Activated CD8-positive, alpha-beta T cell treated with anti-CD3 and anti-CD28 coated beads for 36 hours (primary cell): ENCODE results near the gene RPL27A. TPM values are rescaled to one million over a fixed set of nuclear protein-coding genes. Genes with fewer than 3 reads are reported as not detected.

Experiments
- ATAC-seq: fragments of 200-7000 bp; cut with Tn5 transposase; one replicate; pipeline ENCODE4 v1.10.0; 2021; ENCODE audit warnings: mild to moderate bottlenecking, moderate library complexity
- CTCF ChIA-PET: fragments of 350-600 bp; sonication (Branson Sonifier 250); formaldehyde crosslinking; loops from one replicate; lab custom pipeline; 2021; ENCODE audit warnings: antibody characterized with exemption; lab: Charles Lee
- POLR2A ChIA-PET: fragments of 350-600 bp; sonication (Branson Sonifier 250); formaldehyde crosslinking; loops from one replicate; lab custom pipeline; 2021; ENCODE audit warnings: antibody characterized with exemption; lab: Charles Lee
- DNase-seq: peaks from one replicate; pipeline ENCODE4 v3.0.0-alpha.2; 2020
- H3K27ac Mint-ChIP-seq: one replicate; pipeline ENCODE4 v1.8.0; 2021; ENCODE audit warnings: mild to moderate bottlenecking, mixed read lengths
- H3K27me3 Mint-ChIP-seq: one replicate; pipeline ENCODE4 v1.8.0; 2021; ENCODE audit warnings: mixed read lengths
- H3K36me3 Mint-ChIP-seq: one replicate; pipeline ENCODE4 v1.8.0; 2021; ENCODE audit warnings: low read depth, mixed read lengths
- H3K4me1 Mint-ChIP-seq: one replicate; pipeline ENCODE4 v1.8.0; 2021; ENCODE audit warnings: low read depth, mixed read lengths
- H3K4me3 Mint-ChIP-seq: one replicate; pipeline ENCODE4 v1.8.0; 2021; ENCODE audit warnings: mild to moderate bottlenecking, moderate library complexity, mixed read lengths
- H3K9me3 Mint-ChIP-seq: one replicate; pipeline ENCODE4 v1.8.0; 2021; ENCODE audit warnings: mixed read lengths
- intact Hi-C: fragments of 100-400 bp; cut with micrococcal nuclease; formaldehyde crosslinking; loops from one replicate; pipeline ENCODE4 v1.10.0; 2022
- total RNA-seq, 2 experiments: library from RNA; stranded (reverse); gene quantifications; one replicate each; pipeline ENCODE4 v1.2.3, GENCODE V29; 2021
- TF ChIP-seq, protein P1 (sequence below): fragments of 200-600 bp; IDR thresholded peaks from one replicate; pipeline ENCODE4 v1.8.0; 2022; ENCODE audit warnings: antibody characterized with exemption, mild to moderate bottlenecking

Gene RPL27A
- total RNA-seq, 2 experiments from 2014 or later: 959 to 987 TPM

DNA sequence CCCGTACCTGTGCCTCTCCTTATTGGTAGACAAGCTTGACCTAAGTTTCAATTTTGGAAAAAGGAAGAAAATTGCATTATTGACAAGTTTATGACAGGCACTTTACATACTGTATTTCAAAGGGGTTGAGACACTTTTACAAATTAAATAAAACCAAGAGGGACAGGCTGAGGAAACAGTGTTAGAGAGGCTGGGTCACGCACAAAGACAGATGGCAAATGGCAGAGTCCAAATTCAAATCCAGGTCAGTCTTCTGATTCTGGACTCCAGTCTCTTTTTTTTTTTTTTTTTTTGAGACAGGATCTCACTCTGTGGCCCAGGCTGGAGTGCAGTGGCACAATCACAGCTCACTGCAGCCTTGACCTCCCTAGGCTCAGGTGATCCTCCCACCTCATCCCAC is 10.2 kb upstream of the RPL27A start:
- TF ChIP-seq, protein P1, sequence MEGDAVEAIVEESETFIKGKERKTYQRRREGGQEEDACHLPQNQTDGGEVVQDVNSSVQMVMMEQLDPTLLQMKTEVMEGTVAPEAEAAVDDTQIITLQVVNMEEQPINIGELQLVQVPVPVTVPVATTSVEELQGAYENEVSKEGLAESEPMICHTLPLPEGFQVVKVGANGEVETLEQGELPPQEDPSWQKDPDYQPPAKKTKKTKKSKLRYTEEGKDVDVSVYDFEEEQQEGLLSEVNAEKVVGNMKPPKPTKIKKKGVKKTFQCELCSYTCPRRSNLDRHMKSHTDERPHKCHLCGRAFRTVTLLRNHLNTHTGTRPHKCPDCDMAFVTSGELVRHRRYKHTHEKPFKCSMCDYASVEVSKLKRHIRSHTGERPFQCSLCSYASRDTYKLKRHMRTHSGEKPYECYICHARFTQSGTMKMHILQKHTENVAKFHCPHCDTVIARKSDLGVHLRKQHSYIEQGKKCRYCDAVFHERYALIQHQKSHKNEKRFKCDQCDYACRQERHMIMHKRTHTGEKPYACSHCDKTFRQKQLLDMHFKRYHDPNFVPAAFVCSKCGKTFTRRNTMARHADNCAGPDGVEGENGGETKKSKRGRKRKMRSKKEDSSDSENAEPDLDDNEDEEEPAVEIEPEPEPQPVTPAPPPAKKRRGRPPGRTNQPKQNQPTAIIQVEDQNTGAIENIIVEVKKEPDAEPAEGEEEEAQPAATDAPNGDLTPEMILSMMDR: no peak
- DNase-seq (no peak), ATAC-seq (no peak)
- intact Hi-C loops: no loop called here
- ChIA-PET CTCF (no interaction called here), POLR2A (interaction anchor here (2.0 kb wide), 1 partner anchor 10 kb away, joined by 7 read pairs; the partner anchor contains the start of genes RPL27A and TRIM66)
- no peaks in the 10 kb centered on the region for H3K9me3 Mint-ChIP-seq
- no peak overlapping the region for H3K27ac Mint-ChIP-seq
- peaks cover 41% of the 10 kb centered on the region for H3K36me3 Mint-ChIP-seq
- no peaks in the 10 kb centered on the region for H3K27me3 Mint-ChIP-seq
- no peak overlapping the region for H3K4me3 Mint-ChIP-seq
- no peaks in the 10 kb centered on the region for H3K4me1 Mint-ChIP-seq

DNA sequence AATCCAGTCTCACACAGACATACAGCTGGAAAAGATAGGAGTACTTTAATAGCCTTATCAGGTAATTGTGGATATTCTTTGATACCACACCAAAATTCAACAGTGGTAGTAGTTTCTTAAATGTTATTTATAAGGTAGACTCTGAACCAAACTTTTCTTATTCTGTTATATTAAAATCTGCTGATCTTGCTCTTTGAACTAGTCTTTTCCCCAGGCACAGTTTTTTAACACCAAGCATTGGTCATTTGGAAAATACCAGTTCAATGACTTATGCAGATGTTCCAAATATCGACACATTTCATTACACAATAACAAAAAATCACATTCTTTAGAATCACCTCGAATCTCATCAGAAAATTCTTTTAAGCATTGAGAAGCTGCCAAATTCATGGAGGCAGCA is 7.7 kb upstream of the RPL27A start:
- ATAC-seq (no peak), DNase-seq (no peak)
- H3K9me3 Mint-ChIP-seq: no peaks in the 10 kb centered on the region
- POLR2A ChIA-PET: interaction anchor here (1.3 to 1.7 kb wide), 2 partner anchors 16 to 34 kb away, joined by 3 to 5 read pairs; no protein-coding TSS in a partner anchor
- CTCF ChIA-PET: no interaction called here
- H3K4me1 Mint-ChIP-seq: peaks cover under 1% of the 10 kb centered on the region
- peaks cover 43% of the 10 kb centered on the region for H3K36me3 Mint-ChIP-seq
- no peaks in the 10 kb centered on the region for H3K27me3 Mint-ChIP-seq
- intact Hi-C loops: no loop called here
- no peak overlapping the region for H3K27ac Mint-ChIP-seq
- H3K4me3 Mint-ChIP-seq: no peak overlapping the region
- TF ChIP-seq, protein P1: no peak

DNA sequence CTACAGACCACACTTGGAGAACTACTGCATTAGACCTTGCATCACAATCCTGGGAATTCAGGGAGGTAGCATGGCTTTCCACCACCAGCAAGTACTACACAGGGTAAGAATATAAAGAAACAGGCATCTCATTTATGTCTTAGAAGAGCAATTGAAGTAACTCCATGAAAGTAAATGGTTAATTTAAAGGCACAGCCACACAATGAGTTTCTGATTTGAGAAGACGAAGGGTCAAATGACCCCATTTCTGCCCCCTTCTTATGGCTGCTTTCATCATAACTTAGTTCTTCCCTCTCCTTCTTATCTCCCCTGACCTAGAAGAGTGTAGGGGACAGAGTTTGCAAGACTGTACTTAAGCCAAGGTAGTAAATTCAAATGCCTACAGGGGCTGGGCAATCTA is 6.1 kb upstream of the RPL27A start:
- CTCF ChIA-PET: no interaction called here
- Mint-ChIP-seq H3K4me3 (no peak overlapping the region), H3K9me3 (no peaks in the 10 kb centered on the region), H3K36me3 (peaks cover 44% of the 10 kb centered on the region), H3K4me1 (peaks cover 11% of the 10 kb centered on the region), H3K27me3 (no peaks in the 10 kb centered on the region), H3K27ac (no peak overlapping the region)
- DNase-seq (no peak), ATAC-seq (no peak)
- TF ChIP-seq, protein P1: no peak
- POLR2A ChIA-PET: no interaction called here
- intact Hi-C loops: no loop called here

DNA sequence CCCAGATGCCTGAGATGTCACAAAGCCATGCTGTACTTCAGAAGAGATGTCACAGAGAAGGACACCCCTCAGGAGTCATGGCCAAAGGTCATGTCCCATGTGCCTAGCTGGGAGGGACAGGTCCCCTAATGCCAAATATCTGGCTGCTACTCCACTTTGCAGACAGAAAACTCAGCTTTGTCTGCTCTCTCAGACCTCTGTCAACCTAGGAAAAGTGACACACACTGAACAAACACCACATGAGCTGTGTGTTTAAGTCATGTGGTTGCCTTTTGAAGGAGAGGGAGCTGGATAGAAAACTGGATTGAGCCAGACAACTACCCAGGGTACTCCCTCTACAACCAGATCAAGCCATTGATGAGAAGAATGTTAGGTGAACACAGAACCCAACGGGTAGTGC is 3.6 kb upstream of the RPL27A start:
- TF ChIP-seq, protein P1: no peak
- CTCF ChIA-PET: no interaction called here
- Mint-ChIP-seq H3K4me1 (peaks cover 13% of the 10 kb centered on the region), H3K27me3 (no peaks in the 10 kb centered on the region), H3K4me3 (no peak overlapping the region), H3K27ac (no peak overlapping the region), H3K9me3 (no peaks in the 10 kb centered on the region), H3K36me3 (peaks cover 51% of the 10 kb centered on the region)
- ATAC-seq (no peak), DNase-seq (no peak)
- intact Hi-C loops: no loop called here
- POLR2A ChIA-PET: interaction anchor here (1.3 kb wide), 1 partner anchor 10 kb away, joined by 3 read pairs; no protein-coding TSS in a partner anchor

DNA sequence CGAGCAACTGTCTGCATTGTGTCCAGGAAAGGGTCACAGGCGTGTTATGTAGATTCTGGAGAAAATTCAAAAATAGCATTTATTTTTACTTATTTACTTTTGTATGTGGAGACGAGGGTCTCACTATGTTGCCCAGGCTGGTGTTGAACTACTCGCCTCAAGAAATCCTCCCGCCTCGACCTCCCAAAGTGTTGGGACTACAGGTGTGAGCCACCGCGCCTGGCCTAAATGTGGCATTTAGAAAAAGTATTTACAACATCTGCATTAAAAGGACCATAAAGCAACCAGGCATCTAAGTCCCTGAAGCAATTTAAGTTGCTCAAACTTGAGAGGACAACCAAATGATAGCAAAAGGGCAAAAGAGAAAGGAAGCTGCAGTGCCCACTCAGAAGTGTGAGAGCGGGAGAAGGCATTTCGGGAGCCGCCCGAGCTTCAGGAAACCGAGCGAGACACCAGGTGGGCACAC is 722 bp upstream of the RPL27A start:
- Mint-ChIP-seq H3K27ac (peak overlapping the region; percentile 97), H3K4me3 (peak overlapping the region; percentile 93), H3K27me3 (no peaks in the 10 kb centered on the region), H3K9me3 (no peaks in the 10 kb centered on the region), H3K4me1 (peaks cover 39% of the 10 kb centered on the region), H3K36me3 (peaks cover 74% of the 10 kb centered on the region)
- intact Hi-C loops: no loop called here
- CTCF ChIA-PET: interaction anchor here (0.8 kb wide), 1 partner anchor 278 kb away, joined by 3 read pairs; no protein-coding TSS in a partner anchor
- DNase-seq (peak; percentile 20), ATAC-seq (no peak)
- TF ChIP-seq, protein P1: no peak
- POLR2A ChIA-PET: interaction anchor here (0.7 to 2.6 kb wide), 17 partner anchors 8 to 1615 kb away, joined by 3 to 16 read pairs (median 7); partner anchors contain the start of genes AKIP1, STK33 and TMEM9B
